ENCODE results near the gene CCDC157. TPM values are rescaled to one million over a fixed set of nuclear protein-coding genes. Genes with fewer than 3 reads are reported as not detected.
A peak's percentile ranks its signal among the peaks of the same experiment; 100 is the strongest.

The CCDC157 gene
- total RNA-seq, 1 experiment from 2014 or later = 4.9 TPM

GRCh38 chr22:30351226-30351625, 5.6 kb upstream of the CCDC157 start:
- no peak for DNase-seq
- CTCF ChIA-PET = no interaction called here
- BruUV-seq (replicated peaks) = no TSS peak
- no peaks in the 10 kb centered on the region for H3K27me3 ChIP-seq (replicated peaks; ENCODE audit: control insufficient read depth, insufficient read depth, low read length)
- no peaks in the 10 kb centered on the region for H3K9me3 Mint-ChIP-seq (ENCODE audit: unreplicated experiment)
- H3K4me3 ChIP-seq (ENCODE audit: low read depth, low read length) = no peak overlapping the region
- no peak for TF ChIP-seq CTCF (IDR thresholded peaks at IDR 0.05; ENCODE audit: insufficient read depth in 1 of 2, low read depth in 1 of 2, low read length in 1 of 2, severe bottlenecking in 1 of 2, unreplicated experiment in 1 of 2)
- no peaks in the 10 kb centered on the region for H3K9me3 ChIP-seq
- H3K36me3 Mint-ChIP-seq (ENCODE audit: insufficient read depth, unreplicated experiment) = peaks cover 43% of the 10 kb centered on the region
- peak overlapping the region; percentile 51 for H3K4me3 Mint-ChIP-seq (ENCODE audit: unreplicated experiment)
- H3K27me3 Mint-ChIP-seq (ENCODE audit: insufficient read depth, unreplicated experiment) = no peaks in the 10 kb centered on the region
- intact Hi-C loops (cut with micrococcal nuclease; ENCODE audit: unreplicated experiment) = loop anchor here (5.0 kb wide), 1 partner anchor 64 kb away; the partner anchor contains the start of gene CASTOR1
- H3K27ac Mint-ChIP-seq (ENCODE audit: unreplicated experiment) = peak overlapping the region; percentile 70
- H3K36me3 ChIP-seq (ENCODE audit: control insufficient read depth, insufficient read depth, low read length) = peaks cover 2% of the 10 kb centered on the region
- H3K4me1 Mint-ChIP-seq (ENCODE audit: low read depth, unreplicated experiment) = peaks cover 35% of the 10 kb centered on the region
- POLR2A ChIA-PET = no interaction called here
- peaks cover 38% of the 10 kb centered on the region for H3K4me1 ChIP-seq

DNA sequence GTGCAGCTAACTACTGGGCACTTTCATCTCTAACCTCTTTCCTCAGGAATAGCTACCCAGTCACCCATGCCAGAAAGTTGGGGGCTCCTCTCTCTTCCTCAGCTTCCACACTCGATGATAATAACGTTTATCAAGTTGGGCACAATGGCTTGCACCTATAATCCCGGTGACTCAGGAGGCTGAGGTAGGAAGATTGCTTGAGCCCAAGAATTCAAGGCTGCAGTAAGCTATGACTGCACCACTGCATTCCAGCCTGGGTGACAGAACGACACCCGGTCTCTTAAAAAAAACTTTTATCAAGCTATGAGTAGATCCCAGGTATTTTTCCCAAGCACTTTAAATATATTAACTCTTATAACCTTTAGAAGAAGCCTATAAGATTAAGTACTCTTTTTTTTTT, 2.2 kb upstream of the CCDC157 start:
- no peak overlapping the region for H3K4me3 ChIP-seq (ENCODE audit: low read depth, low read length)
- no peaks in the 10 kb centered on the region for H3K27me3 ChIP-seq (replicated peaks; ENCODE audit: control insufficient read depth, insufficient read depth, low read length)
- H3K27ac Mint-ChIP-seq (ENCODE audit: unreplicated experiment) = peak overlapping the region; percentile 76
- ChIA-PET POLR2A (interaction anchor here (0.7 kb wide), 1 partner anchor 14 kb away, joined by 3 read pairs; no protein-coding TSS in a partner anchor), CTCF (no interaction called here)
- TF ChIP-seq CTCF (IDR thresholded peaks at IDR 0.05; ENCODE audit: insufficient read depth in 1 of 2, low read depth in 1 of 2, low read length in 1 of 2, severe bottlenecking in 1 of 2, unreplicated experiment in 1 of 2) = no peak
- peaks cover 39% of the 10 kb centered on the region for H3K4me1 Mint-ChIP-seq (ENCODE audit: low read depth, unreplicated experiment)
- peaks cover 40% of the 10 kb centered on the region for H3K36me3 Mint-ChIP-seq (ENCODE audit: insufficient read depth, unreplicated experiment)
- no peaks in the 10 kb centered on the region for H3K9me3 Mint-ChIP-seq (ENCODE audit: unreplicated experiment)
- DNase-seq = no peak
- intact Hi-C loops (cut with micrococcal nuclease; ENCODE audit: unreplicated experiment) = loop anchor here (5.0 kb wide), 1 partner anchor 67 kb away; the partner anchor contains the start of gene CASTOR1
- peak overlapping the region; percentile 38 for H3K4me3 Mint-ChIP-seq (ENCODE audit: unreplicated experiment)
- peaks cover 2% of the 10 kb centered on the region for H3K36me3 ChIP-seq (ENCODE audit: control insufficient read depth, insufficient read depth, low read length)
- no peaks in the 10 kb centered on the region for H3K27me3 Mint-ChIP-seq (ENCODE audit: insufficient read depth, unreplicated experiment)
- no TSS peak for BruUV-seq (replicated peaks)
- no peaks in the 10 kb centered on the region for H3K9me3 ChIP-seq
- peaks cover 38% of the 10 kb centered on the region for H3K4me1 ChIP-seq

DNA sequence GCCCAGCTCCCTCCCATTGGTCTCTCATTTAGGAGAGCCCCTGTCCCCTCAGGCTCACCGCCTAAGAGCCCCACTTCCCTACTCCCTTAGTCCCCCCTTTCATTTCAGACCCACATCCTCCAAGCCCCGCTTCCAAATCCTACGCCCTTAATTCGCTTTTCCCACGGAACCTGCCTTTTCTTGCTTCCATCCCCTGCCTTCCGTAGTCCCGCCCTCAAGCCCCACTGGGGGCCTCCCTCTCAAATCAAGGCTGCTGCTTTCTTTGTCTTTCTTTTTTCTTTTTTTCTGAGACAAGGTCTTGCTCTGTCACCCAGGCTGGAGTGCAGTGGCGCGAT, 396 bp downstream of the CCDC157 start:
- H3K4me3 ChIP-seq (ENCODE audit: low read depth, low read length) = peak overlapping the region; percentile 99
- no peaks in the 10 kb centered on the region for H3K9me3 Mint-ChIP-seq (ENCODE audit: unreplicated experiment)
- H3K27ac Mint-ChIP-seq (ENCODE audit: unreplicated experiment) = peak overlapping the region; percentile 92
- peak overlapping the region; percentile 95 for H3K4me3 Mint-ChIP-seq (ENCODE audit: unreplicated experiment)
- no peaks in the 10 kb centered on the region for H3K9me3 ChIP-seq
- intact Hi-C loops (cut with micrococcal nuclease; ENCODE audit: unreplicated experiment) = no loop called here
- no peaks in the 10 kb centered on the region for H3K36me3 ChIP-seq (ENCODE audit: control insufficient read depth, insufficient read depth, low read length)
- no peaks in the 10 kb centered on the region for H3K27me3 ChIP-seq (replicated peaks; ENCODE audit: control insufficient read depth, insufficient read depth, low read length)
- no peaks in the 10 kb centered on the region for H3K27me3 Mint-ChIP-seq (ENCODE audit: insufficient read depth, unreplicated experiment)
- ChIA-PET CTCF (interaction anchor here (0.6 to 1.2 kb wide), 4 partner anchors 30 to 69 kb away, joined by 3 to 10 read pairs (median 6); partner anchors contain the start of genes RNF215 and TBC1D10A), POLR2A (interaction anchor here (0.5 to 1.7 kb wide), 10 partner anchors 17 to 564 kb away, joined by 3 to 44 read pairs (median 4); partner anchors contain the start of genes CASTOR1, RNF215 and TBC1D10A)
- no peak for TF ChIP-seq CTCF (IDR thresholded peaks at IDR 0.05; ENCODE audit: insufficient read depth in 1 of 2, low read depth in 1 of 2, low read length in 1 of 2, severe bottlenecking in 1 of 2, unreplicated experiment in 1 of 2)
- BruUV-seq (replicated peaks) = no TSS peak
- peaks cover 20% of the 10 kb centered on the region for H3K36me3 Mint-ChIP-seq (ENCODE audit: insufficient read depth, unreplicated experiment)
- no peak for DNase-seq
- peaks cover 33% of the 10 kb centered on the region for H3K4me1 ChIP-seq
- peaks cover 31% of the 10 kb centered on the region for H3K4me1 Mint-ChIP-seq (ENCODE audit: low read depth, unreplicated experiment)

Data from Caco-2 (cell line).